Fibroblast of lung (primary cell): Measurements from ENCODE around the gene RBM8A. TPM values are rescaled to one million over a fixed set of nuclear protein-coding genes. Genes with fewer than 3 reads are reported as not detected.
A peak's percentile ranks its signal among the peaks of the same experiment; 100 is the strongest.

Experiments used
- DNase-seq, 2 donors: peaks; one replicate each; pipeline versions ENCODE4 v3.0.0 to v3.0.0-alpha.2; 2010; ENCODE audit warnings: low read depth in 2 of 2
- H2AFZ ChIP-seq: 2 replicates; pipeline ENCODE4 v1.5.1; 2012; ENCODE audit warnings: low read length, control low read depth, inconsistent platforms
- H3K27ac ChIP-seq: 2 replicates; pipeline ENCODE4 v1.5.1; 2011; ENCODE audit warnings: low read length, control low read depth; ENCODE audit not compliant: insufficient read depth
- H3K27me3 ChIP-seq: 2 replicates; pipeline ENCODE4 v1.5.1; 2011; ENCODE audit warnings: mild to moderate bottlenecking, low read length; ENCODE audit not compliant: control insufficient read depth, insufficient read depth
- H3K36me3 ChIP-seq: 2 replicates; pipeline ENCODE4 v1.5.1; 2011; ENCODE audit warnings: low read length; ENCODE audit not compliant: control insufficient read depth, insufficient read depth
- H3K4me1 ChIP-seq: 2 replicates; pipeline ENCODE4 v1.5.1; 2011; ENCODE audit warnings: low read length; ENCODE audit not compliant: control insufficient read depth, insufficient read depth; ENCODE audit errors: extremely low read depth
- H3K4me2 ChIP-seq: 2 replicates; pipeline ENCODE4 v1.5.1; 2011; ENCODE audit warnings: low read length, control low read depth; ENCODE audit not compliant: insufficient read depth; ENCODE audit errors: extremely low read depth
- H3K4me3 ChIP-seq, 4 experiments: fragments of 200-600 bp in 1 of 4; sonication (generic) in 1 of 4; replicated peaks in 1 of 4; 2 replicates each; pipeline ENCODE4 v1.5.1; 2011 to 2016; ENCODE audit warnings: low read length in 4 of 4, low read depth in 3 of 4, mild to moderate bottlenecking in 3 of 4, control low read depth in 2 of 4, inconsistent platforms in 1 of 4, mixed read lengths in 1 of 4; ENCODE audit not compliant: insufficient read depth in 1 of 4; ENCODE audit errors: control extremely low read depth in 1 of 4
- H3K79me2 ChIP-seq: 2 replicates; pipeline ENCODE4 v1.5.1; 2012; ENCODE audit warnings: mild to moderate bottlenecking, low read length, inconsistent platforms; ENCODE audit not compliant: control insufficient read depth, insufficient read depth
- H3K9ac ChIP-seq: 2 replicates; pipeline ENCODE4 v1.5.1; 2011; ENCODE audit warnings: mild to moderate bottlenecking, low read length, control low read depth; ENCODE audit not compliant: insufficient read depth
- H3K9me3 ChIP-seq: 2 replicates; pipeline ENCODE4 v1.5.1; 2012; ENCODE audit warnings: low read depth, low read length; ENCODE audit not compliant: control insufficient read depth, insufficient read depth
- H4K20me1 ChIP-seq: 2 replicates; pipeline ENCODE4 v1.5.1; 2011; ENCODE audit warnings: low read length; ENCODE audit not compliant: control insufficient read depth, insufficient read depth; ENCODE audit errors: extremely low read depth
- CTCF ChIP-seq, 2 donors: IDR thresholded peaks in 1 of 2; conservative IDR thresholded peaks in 1 of 2; 1 replicate in 1 of 2; 2 replicates in 1 of 2; pipeline ENCODE4 v1.5.1; 2011 to 2012; ENCODE audit warnings: low read length in 2 of 2, control low read depth in 1 of 2, inconsistent platforms in 1 of 2, low read depth in 1 of 2, mild to moderate bottlenecking in 1 of 2
- EZH2 ChIP-seq: IDR thresholded peaks from 2 replicates; pipeline ENCODE4 v1.5.1; 2012; ENCODE audit warnings: low read length, control low read depth, mild to moderate bottlenecking; ENCODE audit errors: missing control alignments
- polyA plus RNA-seq, 2 donors: library from polyadenylated mRNA; depleted of rRNA in 1 of 2; stranded (reverse) in 1 of 2; unstranded in 1 of 2; fragments of >200 nt; gene quantifications; 2 replicates each; pipeline ENCODE4 v1.2.1, GENCODE V29; 2011 to 2012; ENCODE audit warnings: missing spikeins in 1 of 2
- total RNA-seq: library from RNA; depleted of rRNA; stranded (reverse); fragments of >200 nt; gene quantifications from 2 replicates; pipeline ENCODE4 v1.2.1, GENCODE V29; 2014

Gene RBM8A
- total and polyA plus RNA-seq, 2 donors (not counting 1 experiment from before 2014, with no cell fraction given), result 56.6 to 137 TPM

GRCh38 chr1:145879775-145880174 is 47.5 kb downstream of the RBM8A start:
- Histone ChIP-seq H3K36me3 (no peaks in the 10 kb centered on the region), H3K27ac (no peak overlapping the region), H3K4me1 (no peaks in the 10 kb centered on the region), H2AFZ (no peak overlapping the region), H3K4me3 (no peak overlapping the region), H3K9me3 (no peaks in the 10 kb centered on the region), H3K79me2 (no peaks in the 10 kb centered on the region), H3K9ac (no peak overlapping the region), H3K4me2 (no peak overlapping the region), H4K20me1 (no peaks in the 10 kb centered on the region), H3K27me3 (peaks cover 8% of the 10 kb centered on the region)
- TF ChIP-seq EZH2 (no peak), CTCF (conservative IDR thresholded peaks at IDR 0.05 in 1 of 2, IDR thresholded peaks at IDR 0.05 in 1 of 2; ENCODE audit: low read depth in 1 of 2, low read length in 2 of 2) (no peak)
- DNase-seq, result no peak

GRCh38 chr1:145878724-145879123 is 48.6 kb downstream of the RBM8A start:
- H4K20me1 ChIP-seq, result no peaks in the 10 kb centered on the region
- H3K36me3 ChIP-seq, result no peaks in the 10 kb centered on the region
- H3K4me1 ChIP-seq, result no peaks in the 10 kb centered on the region
- H3K27me3 ChIP-seq, result peaks cover 8% of the 10 kb centered on the region
- H3K27ac ChIP-seq, result no peak overlapping the region
- peak in 1 of 2 donors; percentile 64 for DNase-seq
- no peak for TF ChIP-seq EZH2
- no peak for TF ChIP-seq CTCF (conservative IDR thresholded peaks at IDR 0.05 in 1 of 2, IDR thresholded peaks at IDR 0.05 in 1 of 2; ENCODE audit: low read depth in 1 of 2, low read length in 2 of 2)
- H3K4me3 ChIP-seq, result no peak overlapping the region
- no peak overlapping the region for H3K9ac ChIP-seq
- H3K4me2 ChIP-seq, result no peak overlapping the region
- H3K9me3 ChIP-seq, result no peaks in the 10 kb centered on the region
- no peaks in the 10 kb centered on the region for H3K79me2 ChIP-seq
- H2AFZ ChIP-seq, result no peak overlapping the region

GRCh38 chr1:145877923-145878486 is 49.3 kb downstream of the RBM8A start:
- Histone ChIP-seq H3K4me2 (no peak overlapping the region), H3K27me3 (peaks cover 5% of the 10 kb centered on the region), H4K20me1 (no peaks in the 10 kb centered on the region), H3K9me3 (no peaks in the 10 kb centered on the region), H3K9ac (no peak overlapping the region), H3K4me3 (no peak overlapping the region), H2AFZ (no peak overlapping the region), H3K27ac (no peak overlapping the region), H3K79me2 (no peaks in the 10 kb centered on the region), H3K36me3 (no peaks in the 10 kb centered on the region), H3K4me1 (no peaks in the 10 kb centered on the region)
- DNase-seq, result no peak
- TF ChIP-seq EZH2 (no peak), CTCF (conservative IDR thresholded peaks at IDR 0.05 in 1 of 2, IDR thresholded peaks at IDR 0.05 in 1 of 2; ENCODE audit: low read depth in 1 of 2, low read length in 2 of 2) (no peak)
